OCI-LY3 (cell line): ENCODE results near the gene CEACAM5.

Experiments used
- EZH2phosphoT487 ChIP-seq: fragments of 200-600 bp; shearing (Covaris generic); IDR thresholded peaks from 2 replicates; pipeline ENCODE4 v1.6.1; 2018; ENCODE audit warnings: antibody characterized with exemption, mixed run types, low read depth
- TF ChIP-seq, protein P1 (sequence below): fragments of 200-600, 300-600 bp; sonication (generic); IDR thresholded peaks from 2 replicates; pipeline ENCODE4 v1.5.1; 2014; ENCODE audit warnings: antibody characterized with exemption, low read length, low read depth

- TF ChIP-seq, protein P1, sequence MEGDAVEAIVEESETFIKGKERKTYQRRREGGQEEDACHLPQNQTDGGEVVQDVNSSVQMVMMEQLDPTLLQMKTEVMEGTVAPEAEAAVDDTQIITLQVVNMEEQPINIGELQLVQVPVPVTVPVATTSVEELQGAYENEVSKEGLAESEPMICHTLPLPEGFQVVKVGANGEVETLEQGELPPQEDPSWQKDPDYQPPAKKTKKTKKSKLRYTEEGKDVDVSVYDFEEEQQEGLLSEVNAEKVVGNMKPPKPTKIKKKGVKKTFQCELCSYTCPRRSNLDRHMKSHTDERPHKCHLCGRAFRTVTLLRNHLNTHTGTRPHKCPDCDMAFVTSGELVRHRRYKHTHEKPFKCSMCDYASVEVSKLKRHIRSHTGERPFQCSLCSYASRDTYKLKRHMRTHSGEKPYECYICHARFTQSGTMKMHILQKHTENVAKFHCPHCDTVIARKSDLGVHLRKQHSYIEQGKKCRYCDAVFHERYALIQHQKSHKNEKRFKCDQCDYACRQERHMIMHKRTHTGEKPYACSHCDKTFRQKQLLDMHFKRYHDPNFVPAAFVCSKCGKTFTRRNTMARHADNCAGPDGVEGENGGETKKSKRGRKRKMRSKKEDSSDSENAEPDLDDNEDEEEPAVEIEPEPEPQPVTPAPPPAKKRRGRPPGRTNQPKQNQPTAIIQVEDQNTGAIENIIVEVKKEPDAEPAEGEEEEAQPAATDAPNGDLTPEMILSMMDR: no peak
- TF ChIP-seq EZH2phosphoT487: no peak
Observed at GRCh38 chr19:41774515-41774980, 66.1 kb downstream of the CEACAM5 start.
